Fibroblast of peridontal ligament (primary cell): ENCODE measurements around the gene KCNH4.
"Not testable (repeated sequence)": the region's sequence is repeated elsewhere in the genome, so short reads cannot be mapped to it uniquely, and the experiment has no call there.

Source experiments
- DNase-seq: peaks from one replicate; pipeline ENCODE4 v3.0.0-alpha.2; 2010; ENCODE audit errors: extremely low read depth

The KCNH4 gene

GRCh38 chr17:42178817-42179216 lies 2.1 kb downstream of the KCNH4 start:
- no peak for DNase-seq

- no peak for DNase-seq
Observed at GRCh38 chr17:42177684-42178083, 3.3 kb downstream of the KCNH4 start.

GRCh38 chr17:42174126-42174783 lies 6.7 kb downstream of the KCNH4 start:
- no peak for DNase-seq

GRCh38 chr17:42171831-42172230 lies 9.1 kb downstream of the KCNH4 start:
- DNase-seq = no peak

GRCh38 chr17:42169351-42169750 lies 11.6 kb downstream of the KCNH4 start:
- DNase-seq = no peak

- no peak for DNase-seq
Observed at GRCh38 chr17:42167807-42168206, 13.1 kb downstream of the KCNH4 start.

GRCh38 chr17:42166196-42166763 lies 14.7 kb downstream of the KCNH4 start:
- DNase-seq = no peak

- no peak for DNase-seq
Observed at GRCh38 chr17:42165751-42166150, 15.2 kb downstream of the KCNH4 start.

- DNase-seq = no peak
Observed at GRCh38 chr17:42163696-42164407, 17.1 kb downstream of the KCNH4 start.

GRCh38 chr17:42163113-42163512 lies 17.8 kb downstream of the KCNH4 start:
- no peak for DNase-seq

GRCh38 chr17:42160531-42160910 lies 20.4 kb downstream of the KCNH4 start:
- no peak for DNase-seq

GRCh38 chr17:42159796-42160530 lies 21.0 kb downstream of the KCNH4 start:
- no peak for DNase-seq

GRCh38 chr17:42155614-42156045 lies 25.3 kb downstream of the KCNH4 start:
- no peak for DNase-seq

- DNase-seq = peak; percentile 25
Observed at GRCh38 chr17:42153919-42154742, 26.8 kb downstream of the KCNH4 start.

- DNase-seq = no peak
Observed at GRCh38 chr17:42146911-42147607, 33.9 kb downstream of the KCNH4 start.

GRCh38 chr17:42143138-42143537 lies 37.8 kb downstream of the KCNH4 start:
- not testable (repeated sequence) for DNase-seq

GRCh38 chr17:42142371-42142896 lies 38.5 kb downstream of the KCNH4 start:
- peak; percentile 78 for DNase-seq

- DNase-seq = no peak
Observed at GRCh38 chr17:42141382-42141781, 39.6 kb downstream of the KCNH4 start.

GRCh38 chr17:42140690-42141089 lies 40.3 kb downstream of the KCNH4 start:
- DNase-seq = not testable (repeated sequence)

GRCh38 chr17:42138749-42139492 lies 42.0 kb downstream of the KCNH4 start:
- DNase-seq = no peak
